Activated effector memory CD4-positive, alpha-beta T cell treated with Interleukin-2 at 50 U/mL for 16 hours (primary cell): ENCODE measurements around the gene KCNN4.
"Not testable (repeated sequence)": the region's sequence is repeated elsewhere in the genome, so short reads cannot be mapped to it uniquely, and the experiment has no call there.

Experiments
- DNase-seq: peaks from one replicate; pipeline ENCODE4 v3.0.0-alpha.2; 2020

KCNN4 gene

DNA sequence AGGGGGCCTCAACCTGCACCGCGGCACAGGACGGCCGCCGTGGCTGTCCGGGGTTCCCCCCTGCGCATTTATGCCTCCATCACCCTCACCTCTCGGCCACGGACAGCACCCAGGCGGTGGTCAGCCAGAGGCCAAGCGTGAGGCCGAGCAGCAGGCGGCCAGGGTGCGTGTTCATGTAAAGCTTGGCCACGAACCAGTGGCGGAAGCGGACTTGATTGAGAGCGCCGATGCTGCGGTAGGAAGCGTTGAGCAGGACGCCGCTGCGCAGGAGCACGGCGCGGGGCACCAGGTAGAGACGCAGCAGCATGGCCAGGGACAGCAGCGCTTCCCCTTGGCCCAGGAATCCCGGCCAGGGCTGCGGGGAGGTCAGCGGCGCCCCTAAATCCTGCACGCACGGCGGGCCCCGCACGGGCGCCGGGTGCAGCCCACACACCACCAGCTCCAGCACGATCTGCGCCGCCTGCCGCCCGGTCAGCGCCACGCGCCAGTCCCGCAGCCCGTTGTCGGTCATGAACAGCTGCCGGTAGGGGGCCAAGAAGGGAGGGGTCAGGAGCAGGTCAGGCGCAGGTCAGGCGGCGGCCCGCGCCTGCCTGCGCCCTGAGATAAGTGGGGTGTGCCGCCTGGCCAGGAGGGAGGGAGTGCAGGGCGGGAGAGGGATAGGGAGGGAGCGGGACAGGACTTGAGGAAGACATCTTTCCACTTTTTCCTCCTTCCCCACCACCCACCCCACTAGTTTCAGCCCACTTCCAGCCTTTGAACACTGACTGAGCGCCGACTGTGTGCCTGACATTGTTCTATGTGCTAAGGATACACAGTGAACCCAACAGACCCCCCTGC lies 6.5 kb downstream of the KCNN4 start:
- no peak for DNase-seq

DNA sequence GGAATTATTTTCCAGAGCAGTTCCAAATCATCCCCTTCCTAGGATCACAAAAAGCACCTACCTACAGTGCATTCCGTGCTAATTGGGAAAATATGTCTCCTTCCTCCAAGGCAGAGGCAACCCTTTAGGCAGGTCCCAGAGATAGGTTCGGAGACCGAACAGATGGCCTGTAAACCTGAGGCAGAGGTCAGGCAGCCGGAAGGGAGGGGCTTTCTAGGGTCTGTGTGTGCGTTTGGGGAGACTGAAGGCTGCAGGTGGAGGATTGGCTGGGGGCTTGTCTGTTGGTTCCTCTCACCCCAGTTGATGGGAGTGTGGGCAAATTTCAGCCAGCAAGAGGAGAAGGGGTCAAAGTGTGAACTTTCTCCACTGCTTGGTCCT lies 7.1 kb downstream of the KCNN4 start:
- no peak for DNase-seq

DNA sequence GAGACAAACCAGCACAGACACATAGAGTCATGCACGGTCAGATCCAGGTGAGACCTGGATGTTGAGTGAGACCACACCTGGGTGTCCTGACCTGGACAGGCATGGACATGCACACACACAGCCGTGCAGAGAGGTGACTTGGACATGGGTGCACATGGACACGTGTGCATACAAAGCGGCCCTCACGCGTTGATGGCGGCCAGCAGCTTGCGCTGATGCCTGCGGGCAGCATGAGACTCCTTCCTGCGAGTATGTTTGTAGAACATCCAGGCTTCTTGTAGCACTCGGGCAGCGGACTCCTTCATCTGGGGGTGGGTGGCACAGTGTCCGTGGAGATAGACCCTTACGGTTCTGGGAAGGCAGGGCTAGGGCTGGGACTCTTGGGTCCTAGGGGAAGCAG lies 11.5 kb downstream of the KCNN4 start:
- DNase-seq = no peak

DNA sequence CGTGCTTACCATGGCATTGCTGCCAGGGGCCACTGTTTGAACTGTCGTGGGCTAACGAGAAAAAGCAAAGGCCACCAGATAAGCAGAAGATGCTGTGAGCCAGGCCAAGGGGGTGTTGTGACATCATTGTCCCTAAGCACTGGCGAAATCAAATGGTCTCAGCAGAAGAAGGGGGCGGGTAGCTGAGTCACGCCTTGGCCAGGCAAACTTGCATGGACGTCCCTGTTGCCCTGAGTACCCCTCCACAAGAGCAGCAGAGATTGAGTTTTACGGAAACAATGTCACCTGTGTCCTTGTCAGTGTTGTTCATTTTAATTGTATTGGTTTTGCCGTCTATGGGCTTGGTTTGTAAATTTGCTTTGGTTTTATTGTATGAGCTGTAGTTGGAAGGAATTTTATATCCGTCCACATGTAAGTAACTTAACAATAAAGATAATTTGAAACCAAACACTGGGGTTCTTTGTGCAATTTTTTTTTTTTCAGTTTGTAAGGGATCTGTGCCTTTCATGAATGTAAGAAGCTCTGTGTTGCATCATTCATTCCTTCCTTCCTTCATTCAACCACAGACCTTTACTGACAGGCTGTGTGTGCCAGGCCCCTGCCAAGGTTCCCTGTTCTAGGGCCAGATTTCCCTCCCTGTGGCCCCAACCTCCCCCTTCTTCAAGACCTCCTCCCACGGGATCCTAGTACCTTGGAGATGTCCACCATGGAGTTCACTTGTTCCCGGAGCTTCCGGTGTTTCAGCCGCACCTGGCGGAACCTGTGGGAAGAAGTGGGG lies 12.3 kb downstream of the KCNN4 start:
- DNase-seq = no peak

DNA sequence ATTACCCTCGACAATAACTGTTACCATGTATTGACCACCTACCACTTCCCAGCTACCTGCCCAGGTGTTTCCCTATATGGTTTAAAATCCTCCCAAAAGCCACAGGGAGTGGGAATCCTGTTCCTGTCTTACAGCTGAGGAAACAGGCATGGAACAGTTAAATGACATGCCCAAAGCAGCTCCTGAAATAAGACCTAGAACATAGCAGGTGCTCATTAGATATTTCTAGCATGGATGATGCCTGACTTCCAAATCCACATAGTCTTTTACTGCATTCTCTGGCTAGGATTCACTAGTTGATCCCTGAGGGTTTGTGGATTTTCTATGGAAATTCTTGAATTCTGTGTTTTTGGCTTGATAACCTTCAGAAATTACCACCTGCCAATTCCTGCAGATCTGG lies 13.0 kb downstream of the KCNN4 start:
- no peak for DNase-seq

DNA sequence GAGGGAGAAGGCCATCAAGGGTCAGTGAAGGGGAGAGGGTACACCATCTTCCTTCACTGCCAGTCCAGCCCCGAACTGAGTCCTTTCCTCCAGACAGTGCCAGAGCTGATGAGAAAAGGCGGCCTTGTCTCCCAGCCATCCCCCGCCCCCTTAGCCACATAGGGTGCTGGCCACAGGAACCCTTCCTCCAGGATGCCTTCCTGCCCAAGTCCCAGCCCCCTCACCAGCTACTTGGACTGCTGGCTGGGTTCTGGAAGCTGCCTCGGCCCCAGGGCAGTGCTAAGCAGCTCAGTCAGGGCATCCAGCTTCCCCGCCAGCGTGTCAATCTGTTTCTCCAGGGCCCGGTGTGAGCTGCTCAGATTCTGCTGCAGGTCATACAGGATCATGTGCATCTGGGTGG lies 13.5 kb downstream of the KCNN4 start:
- no peak for DNase-seq

DNA sequence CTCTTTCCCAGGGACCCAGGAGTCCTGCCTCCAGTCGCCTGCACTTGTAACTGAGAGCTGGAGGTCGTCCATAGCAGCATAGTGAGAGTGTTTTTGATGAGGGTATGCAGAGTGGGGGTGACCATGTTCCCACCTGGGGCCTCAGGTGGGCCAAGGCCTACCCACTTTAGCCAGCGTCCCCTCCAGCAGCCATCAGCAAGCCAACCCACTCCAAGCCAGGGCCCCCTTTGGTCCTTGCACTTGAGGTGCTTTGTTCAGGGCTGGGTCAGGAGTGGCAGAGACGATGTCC lies 14.1 kb downstream of the KCNN4 start:
- DNase-seq = no peak

DNA sequence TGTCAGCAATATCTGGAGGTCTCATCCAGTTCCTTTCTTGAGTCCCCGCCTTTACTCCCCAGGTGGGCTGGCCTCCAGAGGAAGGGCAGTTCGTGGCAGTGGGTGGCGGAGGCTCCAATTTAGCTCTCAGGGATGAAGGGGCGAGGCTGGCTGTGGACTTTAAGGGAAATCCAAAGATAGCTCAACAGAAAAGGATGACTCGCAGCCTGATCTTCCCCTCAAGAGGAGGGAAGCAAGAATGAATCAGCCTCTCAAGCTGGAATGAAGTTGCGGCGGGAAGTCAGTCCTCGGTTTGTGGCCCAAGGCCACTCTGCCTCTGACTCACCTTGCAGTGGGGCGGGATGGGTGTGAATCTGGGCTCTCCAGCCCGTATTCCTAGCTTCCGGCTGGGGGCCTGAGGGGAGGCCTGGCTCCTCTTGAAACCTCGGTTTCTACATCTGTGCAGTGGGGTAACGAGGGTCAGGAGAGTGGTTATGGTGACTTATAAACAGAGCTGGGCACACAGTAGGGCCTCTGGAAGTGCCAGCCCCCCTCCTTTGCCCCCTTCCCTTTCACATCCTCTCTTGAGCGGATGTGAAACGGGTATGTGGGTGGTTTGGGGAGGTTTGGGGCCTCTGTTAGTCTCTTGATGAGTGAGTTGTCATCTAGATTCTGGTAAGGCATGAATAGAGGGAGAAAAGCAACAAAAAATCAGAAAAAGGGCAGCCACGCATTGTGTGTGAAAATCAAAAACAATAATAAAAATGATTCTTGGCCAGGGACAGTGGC lies 15.5 kb downstream of the KCNN4 start:
- peak; percentile 74 for DNase-seq

DNA sequence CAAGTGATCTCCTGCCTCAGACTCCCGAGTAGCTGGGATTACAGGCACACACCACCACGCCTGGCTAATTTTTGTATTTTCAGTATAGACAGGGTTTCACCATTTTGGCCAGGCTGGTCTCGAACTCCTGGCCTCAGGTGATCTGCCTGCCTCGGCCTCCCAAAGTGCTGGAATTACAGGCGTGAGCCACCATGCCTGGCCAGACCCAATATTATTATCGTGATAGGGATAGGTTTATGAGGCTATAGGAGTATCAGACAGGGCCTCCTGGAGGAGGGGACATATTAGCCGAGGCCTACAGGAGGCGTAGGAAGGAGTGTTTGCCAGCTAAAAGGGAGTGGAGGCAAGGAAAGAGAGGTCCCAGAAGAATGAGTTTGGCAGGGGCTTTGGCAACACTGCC lies 16.1 kb downstream of the KCNN4 start:
- not testable (repeated sequence) for DNase-seq

DNA sequence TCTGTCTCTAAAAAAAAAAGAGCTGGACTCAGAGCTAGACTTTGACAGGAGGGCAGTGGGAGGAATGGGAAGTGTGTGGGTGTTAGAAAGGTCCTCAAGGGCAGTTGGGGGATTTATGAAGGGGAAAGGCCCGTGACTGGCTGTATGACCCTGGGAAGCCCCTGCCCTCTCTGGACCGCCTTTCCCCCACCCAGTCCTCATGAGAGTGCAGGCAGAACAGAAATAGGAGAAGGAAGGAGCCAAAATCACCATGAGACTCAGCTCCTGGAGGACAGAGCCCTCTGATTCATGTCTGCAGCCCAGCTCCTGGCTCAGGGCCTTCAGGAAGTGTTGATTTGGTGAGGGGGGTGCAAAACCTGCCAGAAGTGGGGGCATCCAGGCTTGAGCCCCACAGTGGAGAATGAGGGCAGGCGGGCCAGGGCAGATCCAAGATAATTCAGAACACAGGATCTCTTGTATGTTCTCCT lies 17.3 kb downstream of the KCNN4 start:
- DNase-seq = no peak

DNA sequence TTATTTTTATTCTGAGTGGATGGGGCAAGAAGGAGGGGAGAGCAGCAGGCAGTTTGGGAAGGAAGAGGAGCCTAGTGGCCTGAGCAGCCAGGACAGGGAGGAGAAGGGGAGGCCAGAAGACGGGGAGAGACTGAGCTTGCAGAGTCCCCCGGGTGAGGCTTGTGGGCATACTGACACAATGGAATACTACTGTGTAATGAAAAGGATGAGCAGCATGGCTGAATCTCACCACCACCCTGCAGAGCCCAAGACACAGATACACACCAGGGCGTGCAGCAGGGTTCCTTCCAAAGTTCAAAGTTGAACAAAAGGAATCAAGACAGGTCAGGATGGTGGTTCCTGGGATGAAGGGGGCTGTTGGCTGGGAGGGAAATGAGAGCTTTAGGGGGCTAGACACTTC lies 18.0 kb downstream of the KCNN4 start:
- no peak for DNase-seq

DNA sequence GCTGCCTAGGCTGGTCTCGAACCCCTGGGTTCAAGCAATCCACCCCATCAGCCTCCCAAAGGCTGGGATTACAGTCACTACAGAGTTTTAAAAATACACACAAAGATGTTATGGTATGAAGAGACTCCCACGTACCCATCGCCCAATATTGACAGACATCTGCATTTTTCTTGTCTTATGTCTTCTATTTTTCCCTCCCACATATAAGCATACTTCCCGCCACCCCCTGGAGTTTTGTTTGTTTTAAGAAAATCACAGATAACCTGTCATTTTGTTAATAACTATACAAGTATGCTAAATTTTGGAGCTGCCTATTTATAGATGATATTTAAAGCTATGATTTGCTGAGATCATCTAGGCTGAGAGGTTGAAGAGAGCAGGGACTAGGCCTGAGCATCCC lies 19.8 kb downstream of the KCNN4 start:
- no peak for DNase-seq

DNA sequence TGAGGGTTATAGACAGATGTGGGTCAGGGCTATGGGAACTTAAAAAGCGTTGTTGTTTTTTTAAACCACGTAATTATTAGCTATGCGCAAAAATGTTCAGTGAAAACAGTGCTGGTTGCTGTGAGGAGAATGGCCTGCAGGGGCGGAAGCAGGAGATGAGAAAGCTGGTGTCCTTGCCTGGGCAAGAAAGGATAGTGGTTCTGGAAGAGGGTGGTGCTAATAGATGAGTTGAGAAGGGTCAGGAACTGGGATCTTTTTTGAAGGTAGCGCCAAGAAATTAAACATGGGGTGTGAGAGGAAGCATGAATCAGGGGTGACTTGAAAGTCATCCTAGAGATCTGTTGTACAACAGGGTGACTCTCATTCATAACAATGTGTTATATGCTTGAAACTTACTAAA lies 21.3 kb downstream of the KCNN4 start:
- no peak for DNase-seq

DNA sequence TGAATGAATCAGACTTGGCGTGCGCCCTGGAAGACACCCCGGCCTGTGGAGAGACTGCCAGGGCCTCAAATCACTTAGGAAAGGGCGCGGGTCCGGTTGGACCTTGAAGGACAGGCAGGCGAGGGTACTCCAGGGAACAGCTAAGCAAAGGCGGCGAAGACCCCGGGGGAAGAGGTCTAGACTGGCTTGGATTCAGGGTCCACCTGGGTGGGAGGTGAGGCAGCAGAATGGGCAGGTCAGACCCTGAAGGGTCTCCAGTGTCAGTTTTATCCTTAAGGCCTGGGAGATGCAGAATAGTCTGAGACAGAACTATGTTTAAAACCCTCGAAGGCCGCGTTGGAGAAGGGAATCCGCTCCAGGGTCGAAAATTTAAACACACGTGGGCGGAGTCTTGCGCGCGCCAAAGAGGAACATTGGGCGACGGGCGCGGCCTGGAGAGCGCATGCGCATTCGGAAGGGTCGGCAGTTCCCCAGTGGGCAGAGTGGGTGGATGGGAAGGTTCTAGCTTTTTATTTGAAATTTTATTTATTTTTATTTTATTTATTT lies 25.4 kb downstream of the KCNN4 start:
- DNase-seq = peak; percentile 66

DNA sequence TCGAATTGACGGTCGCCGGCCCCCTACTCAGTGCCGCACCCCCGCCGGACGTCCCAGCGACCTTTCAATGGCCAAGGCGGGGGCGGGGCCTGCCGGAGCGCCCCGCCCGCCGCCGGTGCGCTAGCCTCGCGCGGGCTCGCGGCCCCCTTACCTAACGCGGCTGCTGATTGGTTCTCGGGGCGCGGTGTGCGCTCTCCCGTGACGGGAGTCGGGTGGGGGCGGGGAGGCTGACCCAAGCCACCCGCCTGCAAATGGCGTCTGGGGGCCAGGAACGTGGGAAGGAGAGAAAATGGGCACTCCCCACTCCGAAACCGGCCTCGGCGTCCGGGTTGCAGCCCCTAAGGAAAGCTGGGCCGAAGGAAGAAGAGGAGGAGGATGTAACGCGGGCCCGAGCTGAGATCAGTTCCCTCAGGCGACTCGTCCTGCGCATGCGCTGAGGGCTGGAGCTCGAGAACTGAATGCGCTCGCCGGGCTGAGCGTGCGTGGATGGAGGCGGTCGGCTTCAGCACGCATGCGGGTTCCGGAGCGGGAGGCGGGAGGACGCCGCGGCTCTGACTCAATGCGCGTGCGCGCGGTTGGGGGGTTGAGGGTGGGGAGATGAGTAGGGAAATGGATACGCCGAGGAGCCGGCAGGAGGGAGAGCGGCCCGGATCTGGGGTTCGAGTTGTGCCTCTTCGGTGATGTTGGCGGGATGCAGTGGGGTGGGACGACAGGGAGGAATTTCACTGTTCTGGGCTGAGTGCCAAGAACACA lies 26.1 kb downstream of the KCNN4 start, which contains the start of gene SMG9:
Gene SMG9 (minus strand): TSS at position 460 of the 753 bp plus-strand sequence. CDS start 4,221 bp downstream, outside the sequence.
- peak; percentile 98 for DNase-seq

DNA sequence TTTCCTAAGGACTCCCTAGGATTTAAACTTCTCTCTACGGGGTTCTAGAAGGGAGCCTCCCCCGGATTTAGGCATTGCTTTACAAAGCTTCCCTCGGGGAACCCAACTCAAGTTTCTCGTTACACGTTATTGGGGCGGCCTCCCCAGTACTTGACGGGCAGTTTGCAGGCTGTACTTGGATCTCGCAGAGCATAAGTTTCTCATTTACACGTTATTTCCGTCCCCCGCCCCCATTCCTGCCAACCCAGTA lies 26.6 kb downstream of the KCNN4 start:
- no peak for DNase-seq

DNA sequence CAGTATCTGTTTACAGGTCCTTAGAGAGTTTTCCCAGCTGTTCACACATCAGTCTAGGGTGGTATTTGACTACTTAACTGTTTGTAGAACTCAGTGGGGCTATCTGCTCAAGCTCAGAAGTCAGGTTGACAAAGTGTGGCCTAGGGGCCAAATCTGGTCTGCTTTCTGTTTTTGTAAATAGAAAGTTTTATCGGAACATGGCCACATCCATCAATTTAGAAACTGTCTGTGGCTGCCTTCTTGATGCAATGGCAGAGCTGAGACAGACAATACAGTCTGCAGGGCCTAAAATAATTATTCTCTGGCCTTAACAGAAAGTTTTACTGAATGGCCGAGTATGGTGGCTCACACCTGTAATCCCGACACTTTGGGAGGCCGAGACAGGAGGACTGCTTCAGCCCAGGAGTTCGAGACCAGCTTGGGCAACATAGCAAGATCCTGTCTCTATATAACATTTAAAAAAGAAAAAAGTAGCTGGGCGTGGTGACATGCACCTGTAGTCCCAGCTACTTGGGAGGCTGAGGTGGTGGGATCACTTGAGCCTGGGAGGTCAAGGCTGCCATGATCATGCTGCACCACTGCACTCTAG lies 28.4 kb downstream of the KCNN4 start:
- no peak for DNase-seq

DNA sequence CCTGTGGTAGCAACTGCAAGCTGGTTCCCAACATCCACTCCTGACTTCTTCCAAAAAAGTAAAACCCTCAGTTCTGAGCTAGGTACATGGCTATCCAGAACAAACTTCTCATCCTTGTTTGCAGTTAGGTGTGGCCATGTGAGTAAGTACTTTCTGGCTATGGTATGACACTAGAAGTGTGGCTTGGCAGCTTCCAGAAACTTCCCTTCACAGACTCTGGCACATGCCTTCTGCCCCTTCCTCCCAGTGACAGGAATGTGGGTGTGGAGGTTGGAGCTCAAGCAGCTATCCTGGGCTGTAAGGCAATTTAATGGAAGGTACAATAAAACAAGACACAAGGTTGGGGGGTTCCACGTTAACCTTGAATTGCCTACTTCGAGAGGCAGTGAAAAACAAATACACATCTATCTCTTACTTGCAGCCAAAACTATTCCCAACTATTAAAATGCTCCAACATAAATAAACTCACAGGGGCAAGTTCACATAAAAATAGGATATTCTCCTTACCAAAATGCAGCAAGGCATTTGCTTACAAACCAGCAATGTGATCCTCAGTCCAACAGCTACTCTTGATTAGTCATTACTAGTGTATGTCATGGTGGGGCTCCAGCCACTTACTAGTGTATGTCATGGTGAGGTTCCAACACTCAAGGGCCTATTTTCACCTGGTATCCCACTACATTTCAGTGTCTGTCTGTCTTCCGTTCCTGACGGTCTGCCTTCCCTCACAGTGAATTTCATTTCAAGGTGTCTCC lies 29.1 kb downstream of the KCNN4 start:
- no peak for DNase-seq

DNA sequence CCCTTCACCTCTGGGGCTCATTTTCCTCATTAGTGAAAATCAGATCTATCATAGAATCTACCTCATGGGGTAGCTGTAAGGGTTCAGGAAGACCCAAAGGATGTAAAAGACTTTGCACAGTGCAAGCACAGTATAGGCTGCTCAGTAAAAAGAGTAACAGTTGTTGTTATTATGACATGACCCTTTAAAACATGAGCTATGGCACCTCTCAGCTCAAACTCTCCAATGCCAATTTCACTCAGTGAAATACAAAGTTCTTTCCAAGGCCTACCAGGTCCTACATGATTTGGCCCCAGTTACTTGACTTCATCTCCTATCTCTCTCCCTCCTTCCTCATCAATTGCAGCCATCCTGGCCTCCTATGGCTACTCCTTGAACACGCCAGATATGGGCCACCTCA lies 30.9 kb downstream of the KCNN4 start:
- no peak for DNase-seq

DNA sequence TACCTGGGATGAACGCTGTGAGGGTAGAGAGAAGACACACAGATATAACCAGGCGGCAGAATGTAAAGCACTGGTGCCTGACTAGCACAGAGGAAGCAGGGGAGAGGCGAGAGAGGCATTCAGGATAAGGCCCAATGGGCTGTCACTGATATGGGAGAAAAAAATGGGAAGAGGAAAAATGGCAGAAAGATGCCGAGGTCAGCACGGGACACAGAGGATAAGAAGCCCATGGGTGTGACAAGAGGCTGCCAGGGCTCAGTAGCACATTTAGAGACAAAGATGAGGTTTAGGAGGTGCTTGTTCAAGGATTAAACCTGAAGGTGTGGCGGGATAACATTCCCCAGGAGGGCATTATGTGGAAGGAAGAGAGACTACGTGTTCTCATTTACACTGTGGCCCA lies 31.6 kb downstream of the KCNN4 start:
- DNase-seq = no peak

DNA sequence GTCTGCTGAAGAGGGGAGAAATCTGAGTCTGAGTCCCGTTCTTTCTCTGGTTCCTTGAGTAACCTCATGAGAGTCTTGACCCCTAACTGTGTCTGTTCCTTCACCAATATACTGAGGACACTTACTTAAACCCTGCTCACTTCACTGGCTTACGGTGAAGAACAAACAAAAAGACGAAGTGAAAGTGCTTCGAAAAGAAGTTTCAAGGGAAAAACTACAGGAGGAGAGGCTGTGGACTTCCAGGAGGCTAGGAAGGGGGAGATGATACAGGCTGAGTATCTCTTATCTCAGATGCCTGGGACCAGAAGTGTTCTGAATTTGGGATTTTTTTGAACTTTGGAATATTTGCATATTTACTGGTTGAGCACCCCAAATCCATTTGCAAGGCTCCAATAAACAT lies 32.1 kb downstream of the KCNN4 start:
- DNase-seq = no peak

DNA sequence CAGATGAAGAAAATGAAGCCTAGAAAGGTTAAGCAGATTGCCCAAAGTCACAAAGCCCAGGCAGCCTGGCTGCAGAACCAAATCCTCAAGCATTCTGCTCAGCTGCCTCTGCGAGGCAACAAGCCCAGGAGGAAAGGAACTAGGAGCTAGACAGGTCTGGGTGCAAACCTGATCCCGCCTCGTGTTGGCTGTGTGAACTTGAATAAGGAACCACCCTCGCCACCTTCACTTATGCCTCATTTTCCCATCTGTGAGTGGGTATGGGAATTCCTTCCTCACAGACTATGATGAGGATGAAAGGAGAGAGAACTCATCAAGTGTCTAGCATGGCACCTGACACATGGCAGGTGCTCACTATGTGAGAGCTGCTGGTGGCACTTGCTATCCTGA lies 32.6 kb downstream of the KCNN4 start:
- no peak for DNase-seq
